Measurements from ENCODE around the gene SPEM3.

Gene SPEM3

DNA sequence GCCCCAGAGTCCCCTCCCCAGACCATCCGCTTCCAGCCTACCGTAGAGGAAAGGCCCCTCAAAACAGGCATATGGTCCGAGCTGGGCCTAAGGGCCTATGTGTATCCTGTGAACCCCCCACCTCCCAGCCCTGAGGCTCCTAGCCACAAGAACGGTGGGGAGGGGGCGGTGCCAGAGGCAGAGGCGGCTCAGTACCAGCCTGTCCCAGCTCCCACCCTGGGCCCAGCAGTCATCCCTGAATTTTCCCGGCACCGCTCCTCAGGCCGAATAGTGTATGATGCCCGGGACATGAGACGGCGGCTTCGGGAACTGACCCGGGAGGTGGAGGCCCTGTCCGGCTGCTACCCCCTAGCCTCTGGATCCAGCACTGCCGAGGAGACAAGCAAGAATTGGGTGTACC lies 7.5 kb upstream of the SPEM3 start:
- Histone ChIP-seq H3K9me3 (ENCODE audit: control insufficient read depth, low read length) (no peaks in the 10 kb centered on the region), H3K4me1 (ENCODE audit: control insufficient read depth, insufficient read depth, low read length) (peaks cover 30% of the 10 kb centered on the region), H3K27me3 (ENCODE audit: control insufficient read depth, insufficient read depth, low read length, poor library complexity, severe bottlenecking) (no peaks in the 10 kb centered on the region), H3K4me3 (ENCODE audit: insufficient read depth, low read depth, low read length) (no peak overlapping the region), H3K27ac (ENCODE audit: insufficient read depth, low read depth, low read length, poor library complexity, severe bottlenecking) (no peak overlapping the region), H3K36me3 (ENCODE audit: control insufficient read depth, insufficient read depth, low read length) (no peaks in the 10 kb centered on the region)
- WGBS, 2 experiments, result 92 to 94% methylated on average over 16 of the region's 16 CpGs

DNA sequence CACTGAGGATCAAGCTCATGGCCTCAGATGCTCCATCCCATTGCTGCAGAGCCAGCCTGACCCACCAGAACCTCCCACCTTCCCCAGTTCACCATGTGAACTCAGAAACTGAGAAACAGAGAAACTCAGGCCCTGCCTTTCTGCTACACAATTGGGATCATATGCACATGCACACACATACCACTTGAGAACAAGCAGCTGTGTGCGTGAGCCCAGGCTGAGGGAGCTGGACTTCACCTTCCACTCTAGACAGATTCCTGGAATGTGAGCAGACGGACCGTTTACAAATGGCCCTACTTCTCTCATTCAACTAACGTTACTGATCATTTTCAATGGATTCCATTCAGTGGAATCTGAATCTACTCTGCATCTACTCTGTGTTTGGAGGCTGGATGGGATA lies 5.0 kb upstream of the SPEM3 start:
- peaks cover 22% of the 10 kb centered on the region for H3K4me1 ChIP-seq (ENCODE audit: control insufficient read depth, insufficient read depth, low read length)
- WGBS, 2 experiments, result 92 to 96% methylated on average over 4 of the region's 4 CpGs
- H3K36me3 ChIP-seq (ENCODE audit: control insufficient read depth, insufficient read depth, low read length), result no peaks in the 10 kb centered on the region
- no peak overlapping the region for H3K27ac ChIP-seq (ENCODE audit: insufficient read depth, low read depth, low read length, poor library complexity, severe bottlenecking)
- H3K27me3 ChIP-seq (ENCODE audit: control insufficient read depth, insufficient read depth, low read length, poor library complexity, severe bottlenecking), result no peaks in the 10 kb centered on the region
- H3K9me3 ChIP-seq (ENCODE audit: control insufficient read depth, low read length), result no peaks in the 10 kb centered on the region
- H3K4me3 ChIP-seq (ENCODE audit: insufficient read depth, low read depth, low read length), result no peak overlapping the region

DNA sequence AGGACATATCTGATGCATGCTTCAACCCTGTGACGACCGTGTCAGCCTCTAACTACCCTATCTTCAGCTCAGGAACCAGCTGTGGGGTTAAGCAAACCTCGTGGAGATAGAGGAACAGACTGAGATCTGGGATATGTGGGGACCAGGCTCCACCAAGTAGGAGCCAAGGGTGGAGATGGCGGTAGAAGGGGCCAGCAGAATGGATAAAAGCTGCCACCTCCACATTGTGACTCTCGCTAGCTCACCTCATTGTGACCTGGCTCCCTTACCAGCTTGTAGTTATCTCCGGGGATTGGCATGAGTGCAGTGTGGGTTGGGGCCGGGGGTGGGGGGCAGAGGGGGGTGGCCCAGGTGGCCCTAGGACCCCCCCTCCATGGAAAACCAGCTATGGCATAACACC lies 3.3 kb upstream of the SPEM3 start, which contains the start of gene SPEM2:
Gene SPEM2 (plus strand): TSS at position 301 of the 400 bp plus-strand sequence. CDS start 73 bp downstream, at position 374.
- Histone ChIP-seq H3K4me3 (ENCODE audit: insufficient read depth, low read depth, low read length) (no peak within 1 kb of the TSS), H3K9me3 (ENCODE audit: control insufficient read depth, low read length) (no peaks in the 10 kb centered on the region), H3K4me1 (ENCODE audit: control insufficient read depth, insufficient read depth, low read length) (peaks cover 8% of the 10 kb centered on the region), H3K36me3 (ENCODE audit: control insufficient read depth, insufficient read depth, low read length) (no peaks in the 10 kb centered on the region), H3K27ac (ENCODE audit: insufficient read depth, low read depth, low read length, poor library complexity, severe bottlenecking) (no peak within 1 kb of the TSS), H3K27me3 (ENCODE audit: control insufficient read depth, insufficient read depth, low read length, poor library complexity, severe bottlenecking) (no peaks in the 10 kb centered on the region)
- 93 to 96% methylated on average over 7 of the region's 7 CpGs for WGBS, 2 experiments

DNA sequence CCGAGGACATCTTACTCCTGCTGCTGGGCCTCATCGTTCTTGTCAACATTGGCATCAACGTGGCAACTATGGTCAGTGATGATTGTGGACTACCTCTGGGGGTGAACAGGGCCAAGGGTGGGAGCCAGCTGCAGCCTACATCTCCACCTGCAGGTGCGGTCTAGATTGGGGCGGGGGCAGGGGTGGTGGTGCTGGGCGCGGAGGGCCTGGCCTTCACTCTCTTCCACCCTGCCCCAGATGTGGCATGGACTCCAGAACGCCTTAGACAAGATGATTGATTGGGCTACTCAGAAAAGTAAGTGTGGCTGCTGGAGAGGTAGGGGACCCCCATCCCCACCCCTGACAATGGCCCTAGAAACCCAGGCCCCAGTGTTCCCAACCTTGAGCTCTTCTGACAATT lies 2.9 kb upstream of the SPEM3 start:
- H3K4me3 ChIP-seq (ENCODE audit: insufficient read depth, low read depth, low read length), result no peak overlapping the region
- no peaks in the 10 kb centered on the region for H3K36me3 ChIP-seq (ENCODE audit: control insufficient read depth, insufficient read depth, low read length)
- WGBS, 2 experiments, result 87 to 89% methylated on average over 8 of the region's 8 CpGs
- H3K27ac ChIP-seq (ENCODE audit: insufficient read depth, low read depth, low read length, poor library complexity, severe bottlenecking), result no peak overlapping the region
- no peaks in the 10 kb centered on the region for H3K9me3 ChIP-seq (ENCODE audit: control insufficient read depth, low read length)
- H3K4me1 ChIP-seq (ENCODE audit: control insufficient read depth, insufficient read depth, low read length), result peaks cover 3% of the 10 kb centered on the region
- no peaks in the 10 kb centered on the region for H3K27me3 ChIP-seq (ENCODE audit: control insufficient read depth, insufficient read depth, low read length, poor library complexity, severe bottlenecking)

DNA sequence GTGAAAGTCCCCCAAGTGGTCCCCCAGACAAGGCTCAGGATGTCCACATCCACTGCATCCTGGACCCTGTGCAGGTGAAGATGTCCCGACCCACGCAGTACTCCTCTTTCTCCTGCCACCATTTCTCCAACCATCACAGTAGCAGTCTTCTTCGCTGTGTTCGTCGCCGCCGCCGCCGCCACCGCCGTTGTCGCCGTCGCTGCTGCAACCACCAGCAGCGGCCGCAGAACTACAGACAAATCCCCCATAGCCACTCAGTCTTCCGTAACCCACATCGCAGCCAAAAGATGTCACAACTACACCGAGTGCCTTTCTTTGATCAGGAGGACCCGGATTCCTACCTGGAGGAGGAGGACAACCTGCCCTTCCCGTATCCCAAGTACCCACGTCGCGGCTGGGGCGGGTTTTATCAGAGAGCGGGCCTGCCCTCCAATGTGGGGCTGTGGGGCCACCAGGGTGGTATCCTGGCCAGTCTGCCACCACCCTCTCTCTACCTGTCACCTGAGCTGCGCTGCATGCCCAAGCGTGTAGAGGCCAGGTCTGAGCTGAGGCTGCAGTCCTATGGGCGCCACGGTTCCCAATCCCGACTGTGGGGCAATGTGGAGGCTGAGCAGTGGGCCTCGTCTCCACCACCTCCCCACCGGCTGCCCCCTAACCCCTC lies 2.3 kb upstream of the SPEM3 start:
- Histone ChIP-seq H3K27ac (ENCODE audit: insufficient read depth, low read depth, low read length, poor library complexity, severe bottlenecking) (no peak overlapping the region), H3K9me3 (ENCODE audit: control insufficient read depth, low read length) (no peaks in the 10 kb centered on the region), H3K4me3 (ENCODE audit: insufficient read depth, low read depth, low read length) (no peak overlapping the region), H3K27me3 (ENCODE audit: control insufficient read depth, insufficient read depth, low read length, poor library complexity, severe bottlenecking) (no peaks in the 10 kb centered on the region), H3K4me1 (ENCODE audit: control insufficient read depth, insufficient read depth, low read length) (no peaks in the 10 kb centered on the region), H3K36me3 (ENCODE audit: control insufficient read depth, insufficient read depth, low read length) (no peaks in the 10 kb centered on the region)
- whole genome bisulfite sequencing, 2 experiments, result 94 to 95% methylated on average over 33 of the region's 33 CpGs

DNA sequence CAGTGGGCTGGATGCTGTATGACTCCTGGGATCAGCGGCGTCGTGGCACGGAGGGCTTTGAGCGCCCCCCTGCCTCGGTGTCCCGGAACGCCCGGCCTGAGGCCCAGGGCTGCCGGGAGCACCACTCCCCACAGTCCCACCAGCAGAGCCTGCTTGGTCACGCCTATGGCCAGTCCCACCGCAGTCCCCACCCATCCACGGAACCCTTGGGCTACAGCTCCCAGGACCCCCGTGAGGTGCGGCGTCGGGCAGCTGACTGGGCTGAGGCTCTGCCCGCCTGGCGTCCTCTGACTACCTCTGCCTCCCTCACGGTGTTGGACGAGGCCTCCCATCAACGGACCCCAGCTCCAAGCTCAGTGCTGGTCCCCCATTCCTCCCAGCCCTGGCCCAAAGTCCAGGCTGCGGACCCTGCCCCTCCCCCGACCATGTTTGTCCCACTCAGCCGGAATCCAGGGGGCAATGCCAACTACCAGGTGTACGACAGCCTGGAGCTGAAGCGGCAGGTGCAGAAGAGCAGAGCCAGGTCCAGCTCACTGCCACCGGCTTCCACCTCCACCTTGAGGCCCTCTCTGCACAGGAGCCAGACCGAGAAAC lies 1.7 kb upstream of the SPEM3 start:
- no peaks in the 10 kb centered on the region for H3K4me1 ChIP-seq (ENCODE audit: control insufficient read depth, insufficient read depth, low read length)
- no peak overlapping the region for H3K4me3 ChIP-seq (ENCODE audit: insufficient read depth, low read depth, low read length)
- 93 to 94% methylated on average over 29 of the region's 29 CpGs for WGBS, 2 experiments
- no peaks in the 10 kb centered on the region for H3K36me3 ChIP-seq (ENCODE audit: control insufficient read depth, insufficient read depth, low read length)
- no peaks in the 10 kb centered on the region for H3K27me3 ChIP-seq (ENCODE audit: control insufficient read depth, insufficient read depth, low read length, poor library complexity, severe bottlenecking)
- H3K27ac ChIP-seq (ENCODE audit: insufficient read depth, low read depth, low read length, poor library complexity, severe bottlenecking), result no peak overlapping the region
- no peaks in the 10 kb centered on the region for H3K9me3 ChIP-seq (ENCODE audit: control insufficient read depth, low read length)

DNA sequence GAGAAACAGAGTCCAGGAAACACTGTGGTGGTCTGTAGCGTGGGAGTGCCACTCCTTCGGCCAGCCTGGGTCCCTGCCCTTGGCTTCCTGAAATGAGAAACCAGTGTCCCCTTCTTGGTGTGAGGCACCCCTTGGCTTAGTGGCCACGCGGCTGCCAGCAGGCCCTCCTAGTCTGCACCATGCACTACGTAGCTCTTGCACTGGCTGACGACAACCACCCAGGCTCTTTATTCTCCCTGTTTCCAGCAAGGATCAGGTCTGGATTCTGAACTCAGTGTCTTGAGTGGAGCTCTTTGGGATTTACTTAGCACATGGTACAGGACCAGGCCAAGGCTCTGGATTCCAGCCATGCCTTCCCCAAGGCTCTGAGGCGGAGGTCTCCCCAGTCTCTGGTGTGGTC lies 1.1 kb upstream of the SPEM3 start:
- H3K27ac ChIP-seq (ENCODE audit: insufficient read depth, low read depth, low read length, poor library complexity, severe bottlenecking), result no peak overlapping the region
- 90 to 91% methylated on average over 7 of the region's 7 CpGs for WGBS, 2 experiments
- H3K9me3 ChIP-seq (ENCODE audit: control insufficient read depth, low read length), result no peaks in the 10 kb centered on the region
- H3K4me1 ChIP-seq (ENCODE audit: control insufficient read depth, insufficient read depth, low read length), result no peaks in the 10 kb centered on the region
- H3K27me3 ChIP-seq (ENCODE audit: control insufficient read depth, insufficient read depth, low read length, poor library complexity, severe bottlenecking), result no peaks in the 10 kb centered on the region
- no peaks in the 10 kb centered on the region for H3K36me3 ChIP-seq (ENCODE audit: control insufficient read depth, insufficient read depth, low read length)
- no peak overlapping the region for H3K4me3 ChIP-seq (ENCODE audit: insufficient read depth, low read depth, low read length)

DNA sequence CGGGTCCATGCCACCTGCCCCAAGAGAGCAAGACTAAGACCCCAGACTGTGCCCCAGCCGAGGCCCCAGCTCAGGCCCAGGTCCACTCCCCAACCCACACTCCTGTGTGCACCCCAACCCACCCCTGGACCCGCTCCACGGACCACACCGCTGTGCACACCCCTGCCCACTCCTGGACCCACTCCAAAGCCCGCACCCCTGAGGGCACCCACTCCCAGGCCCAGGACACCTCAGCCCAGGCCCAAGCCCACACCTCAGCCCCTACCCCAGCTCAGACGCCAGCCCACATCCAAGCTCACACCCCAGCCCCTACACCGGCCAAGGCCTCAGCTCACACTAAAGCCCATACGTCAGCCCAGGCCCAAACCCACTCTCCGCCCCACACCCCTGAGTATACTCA lies 1.1 kb downstream of the SPEM3 start:
- Histone ChIP-seq H3K27ac (ENCODE audit: insufficient read depth, low read depth, low read length, poor library complexity, severe bottlenecking) (no peak overlapping the region), H3K27me3 (ENCODE audit: control insufficient read depth, insufficient read depth, low read length, poor library complexity, severe bottlenecking) (no peaks in the 10 kb centered on the region), H3K4me3 (ENCODE audit: insufficient read depth, low read depth, low read length) (no peak overlapping the region), H3K9me3 (ENCODE audit: control insufficient read depth, low read length) (no peaks in the 10 kb centered on the region), H3K36me3 (ENCODE audit: control insufficient read depth, insufficient read depth, low read length) (no peaks in the 10 kb centered on the region), H3K4me1 (ENCODE audit: control insufficient read depth, insufficient read depth, low read length) (no peaks in the 10 kb centered on the region)
- 91% methylated on average over 10 of the region's 10 CpGs for WGBS, 2 experiments

DNA sequence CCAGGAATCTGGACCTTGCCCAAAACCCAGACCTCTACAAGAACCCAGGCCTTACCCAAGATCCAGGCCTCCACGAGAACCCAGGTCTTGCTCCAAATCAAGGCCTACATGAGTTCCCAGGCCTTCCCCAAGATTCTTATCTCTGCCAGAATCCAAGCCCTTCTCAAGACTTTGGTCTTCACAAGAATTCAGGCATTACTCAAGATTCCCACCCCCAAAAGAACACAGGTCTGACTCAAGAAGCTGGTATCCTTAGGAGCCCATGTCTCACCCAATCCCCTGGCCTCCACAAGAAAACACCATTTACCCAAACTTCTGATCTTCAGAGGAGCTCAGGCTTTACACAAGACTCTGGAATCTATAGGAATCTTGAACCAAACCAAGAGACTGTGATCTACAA lies 2.6 kb downstream of the SPEM3 start:
- WGBS, 2 experiments, result 86 to 89% methylated on average over 1 of the region's 1 CpG
- H3K4me3 ChIP-seq (ENCODE audit: insufficient read depth, low read depth, low read length), result no peak overlapping the region
- H3K36me3 ChIP-seq (ENCODE audit: control insufficient read depth, insufficient read depth, low read length), result no peaks in the 10 kb centered on the region
- H3K9me3 ChIP-seq (ENCODE audit: control insufficient read depth, low read length), result no peaks in the 10 kb centered on the region
- H3K4me1 ChIP-seq (ENCODE audit: control insufficient read depth, insufficient read depth, low read length), result no peaks in the 10 kb centered on the region
- H3K27me3 ChIP-seq (ENCODE audit: control insufficient read depth, insufficient read depth, low read length, poor library complexity, severe bottlenecking), result peaks cover 10% of the 10 kb centered on the region
- no peak overlapping the region for H3K27ac ChIP-seq (ENCODE audit: insufficient read depth, low read depth, low read length, poor library complexity, severe bottlenecking)

DNA sequence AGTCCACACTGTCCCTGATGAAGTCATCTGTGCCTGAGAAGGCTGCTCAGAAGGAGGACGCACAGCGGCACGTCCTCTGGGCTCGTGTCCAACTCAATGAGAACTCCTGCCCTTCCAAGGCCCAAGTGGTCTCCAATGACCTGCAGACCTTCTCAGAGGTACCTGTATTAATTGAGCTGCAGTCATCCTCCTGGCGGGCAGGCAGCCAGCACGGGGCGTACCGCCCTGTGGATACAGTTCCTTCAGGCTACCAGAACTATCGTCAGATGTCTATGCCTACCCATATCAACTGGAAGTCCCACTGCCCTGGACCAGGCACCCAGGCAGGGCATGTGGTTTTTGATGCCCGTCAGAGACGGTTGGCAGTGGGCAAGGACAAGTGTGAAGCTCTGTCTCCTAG lies 3.6 kb downstream of the SPEM3 start:
- Histone ChIP-seq H3K4me3 (ENCODE audit: insufficient read depth, low read depth, low read length) (no peak overlapping the region), H3K27ac (ENCODE audit: insufficient read depth, low read depth, low read length, poor library complexity, severe bottlenecking) (no peak overlapping the region), H3K4me1 (ENCODE audit: control insufficient read depth, insufficient read depth, low read length) (no peaks in the 10 kb centered on the region), H3K36me3 (ENCODE audit: control insufficient read depth, insufficient read depth, low read length) (no peaks in the 10 kb centered on the region), H3K27me3 (ENCODE audit: control insufficient read depth, insufficient read depth, low read length, poor library complexity, severe bottlenecking) (peaks cover 21% of the 10 kb centered on the region), H3K9me3 (ENCODE audit: control insufficient read depth, low read length) (no peaks in the 10 kb centered on the region)
- 92 to 93% methylated on average over 11 of the region's 11 CpGs for WGBS, 2 experiments

Measured in ectodermal cell (in vitro differentiated cells).